GM21526 (cell line): ENCODE data around the gene OR7A10.

Source experiments
- ATAC-seq: cut with Tn5 transposase; IDR thresholded peaks from one replicate; pipeline ENCODE4 v1.9.1; 2021; ENCODE audit warnings: moderate library complexity; ENCODE audit not compliant: unreplicated experiment, low FRiP score

OR7A10 gene

GRCh38 chr19:14848822-14849221 lies at the start of gene OR7A10:
Gene OR7A10, minus strand, starts transcription at chr19:14848922. Its CDS starts 7,045 bp downstream, at chr19:14841877.
- no peak for ATAC-seq

DNA sequence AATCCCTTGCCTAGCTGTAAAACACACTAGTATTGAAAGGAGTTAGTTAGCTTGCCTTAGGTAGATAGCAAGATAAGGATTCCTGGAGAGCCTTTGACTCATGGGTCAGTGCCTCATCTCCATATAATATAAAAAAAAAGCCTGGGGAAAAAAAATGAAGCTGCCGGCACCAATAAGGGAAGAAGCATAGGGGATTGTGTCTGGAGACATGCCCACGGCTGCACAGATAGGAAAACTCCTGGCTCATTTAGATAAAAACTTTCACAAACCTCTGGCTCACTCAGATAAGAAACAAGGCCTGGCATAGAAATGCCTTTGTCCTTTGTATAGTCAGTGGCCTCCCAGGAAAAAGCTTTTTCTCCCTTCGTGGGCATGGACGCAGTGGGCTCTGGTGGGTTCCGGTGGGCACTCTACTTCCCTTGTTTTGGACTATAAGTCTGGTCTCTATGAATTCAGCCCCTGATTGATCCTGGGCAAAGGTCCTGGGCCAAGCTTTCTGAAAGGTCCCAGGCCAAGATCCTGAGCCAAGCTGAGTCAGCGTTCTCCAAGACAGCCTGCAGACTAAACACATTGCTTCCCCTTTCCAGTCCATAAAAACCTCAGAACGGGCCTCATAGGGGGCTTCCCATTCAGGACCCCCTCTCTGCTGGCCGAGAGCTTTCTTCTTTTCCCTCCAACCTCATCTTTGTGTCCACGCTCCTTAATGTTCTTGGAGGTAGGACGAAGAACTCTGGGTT lies 42.1 kb upstream of the OR7A10 start:
- no peak for ATAC-seq

GRCh38 chr19:14889994-14890642 lies 41.4 kb upstream of the OR7A10 start:
- no peak for ATAC-seq

GRCh38 chr19:14886032-14886431 lies 37.3 kb upstream of the OR7A10 start, which contains the start of gene OR7A17:
Gene OR7A17, minus strand, starts transcription at chr19:14886132. Its CDS starts 4,777 bp downstream, at chr19:14881355.
- ATAC-seq = no peak

DNA sequence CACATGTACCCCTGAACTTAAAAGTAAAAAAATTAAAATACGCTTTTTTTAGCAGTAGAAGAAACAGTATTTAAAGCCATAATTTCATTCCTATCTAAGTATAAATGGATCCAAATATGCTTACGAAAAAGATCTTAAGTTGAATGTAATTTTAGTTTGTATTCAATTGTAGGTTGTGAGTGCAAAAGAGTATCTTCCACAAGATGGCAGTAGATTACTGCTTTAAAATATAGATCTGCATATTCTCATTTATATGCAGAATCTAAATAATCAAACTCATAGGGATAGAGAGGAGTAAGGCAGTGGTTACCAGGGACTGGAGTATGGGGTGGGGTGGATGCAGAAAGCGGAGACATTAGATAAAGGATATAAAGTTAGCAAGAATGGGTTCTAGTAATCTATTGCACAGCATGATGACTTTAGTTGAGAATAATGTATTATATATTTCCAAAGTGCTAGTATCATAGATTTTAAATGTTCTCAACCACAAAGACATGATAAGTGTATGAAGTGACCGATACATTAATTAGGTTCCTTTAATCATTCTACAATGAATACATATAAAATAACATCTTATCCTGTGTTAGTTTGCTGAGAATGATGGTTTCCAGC lies 23.0 kb upstream of the OR7A10 start:
- no peak for ATAC-seq

GRCh38 chr19:14868497-14868896 lies 19.8 kb upstream of the OR7A10 start:
- no peak for ATAC-seq

DNA sequence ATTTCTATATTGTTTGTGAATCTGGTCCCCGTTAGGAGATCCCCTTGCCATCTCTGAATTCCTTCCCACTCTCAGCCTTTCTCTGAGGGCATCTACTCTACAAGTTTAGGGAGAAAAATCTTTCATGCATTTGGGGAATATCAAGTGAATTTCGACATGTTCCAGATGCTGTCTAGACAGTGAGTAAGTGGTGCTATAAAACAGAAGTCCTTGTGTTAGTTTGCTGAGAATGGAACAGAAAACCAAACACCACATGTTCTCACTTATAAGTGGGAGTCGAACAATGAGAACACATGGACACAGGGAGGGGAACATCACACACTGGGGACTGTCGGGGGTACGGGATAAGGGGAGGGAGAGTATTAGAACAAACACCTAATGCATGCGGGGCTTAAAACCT lies 5.1 kb downstream of the OR7A10 start:
- ATAC-seq = no peak

DNA sequence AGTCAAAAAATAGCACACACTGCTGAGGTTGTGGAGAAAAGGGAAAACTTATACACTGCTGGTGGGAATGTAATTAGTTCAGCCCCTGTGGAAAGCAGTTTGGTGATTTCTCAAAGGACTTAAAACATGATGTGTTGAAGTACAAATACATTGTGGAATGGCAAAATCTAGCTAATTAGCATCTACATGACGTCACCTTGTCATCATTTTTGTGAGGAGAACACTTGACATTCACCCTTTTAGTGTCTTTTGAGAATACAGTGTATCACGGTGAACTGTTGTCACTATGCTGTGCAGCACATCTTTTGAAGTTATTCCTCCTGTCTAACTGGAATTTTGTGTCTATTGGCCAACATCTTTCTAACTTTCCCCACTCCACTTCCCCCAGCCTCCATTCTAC lies 5.6 kb downstream of the OR7A10 start:
- ATAC-seq = no peak

- ATAC-seq = no peak
Measured at GRCh38 chr19:14840206-14840605, 8.5 kb downstream of the OR7A10 start.

DNA sequence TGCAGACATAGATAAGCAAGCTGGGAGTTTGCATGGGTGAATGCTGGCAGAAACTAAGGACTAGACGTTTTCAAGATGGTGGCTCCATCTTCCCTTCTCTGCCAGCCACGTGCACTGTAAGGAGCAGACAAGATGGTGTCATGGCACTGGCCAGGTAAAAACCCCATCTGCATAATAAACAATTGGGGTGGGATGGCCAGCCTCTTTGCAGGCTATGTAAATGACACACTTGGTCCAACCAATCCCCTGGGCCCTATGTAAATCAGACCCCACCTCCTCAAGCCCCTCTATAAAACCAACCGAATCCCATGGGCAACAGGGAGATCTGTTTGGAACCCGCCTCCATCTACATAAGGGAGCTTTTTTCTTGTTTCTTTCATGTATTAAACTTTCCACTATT lies 11.3 kb downstream of the OR7A10 start:
- no peak for ATAC-seq

- no peak for ATAC-seq
Measured at GRCh38 chr19:14835011-14835410, 13.7 kb downstream of the OR7A10 start, which contains the start of the genes OR7A5 and OR7C1. Gene OR7A5, minus strand, starts transcription at chr19:14835185. Its CDS starts 6,944 bp downstream, at chr19:14828241. Gene OR7C1, minus strand, starts transcription at chr19:14835185. Its CDS starts 35,049 bp downstream, at chr19:14800136.

DNA sequence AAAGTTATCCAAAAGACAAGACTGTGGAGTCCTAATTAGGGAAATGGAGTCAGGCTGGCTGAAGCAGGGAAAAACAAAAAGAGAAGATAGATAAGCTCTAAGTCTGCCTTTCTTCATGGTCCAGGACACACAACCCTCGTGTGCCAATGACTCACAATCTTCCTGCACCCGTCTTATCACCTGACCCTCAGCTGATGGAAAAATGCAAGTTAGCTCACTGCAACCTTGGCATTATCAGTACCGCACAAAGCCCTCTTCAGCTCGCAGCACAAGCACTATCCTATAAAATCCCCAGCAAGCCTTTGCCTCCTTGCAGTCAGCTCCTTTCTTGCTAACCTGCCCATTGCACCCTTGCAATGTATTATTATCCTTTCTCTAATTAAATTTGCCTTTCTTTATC lies 18.0 kb downstream of the OR7A10 start:
- ATAC-seq = no peak

- no peak for ATAC-seq
Measured at GRCh38 chr19:14826006-14826405, 22.7 kb downstream of the OR7A10 start.

DNA sequence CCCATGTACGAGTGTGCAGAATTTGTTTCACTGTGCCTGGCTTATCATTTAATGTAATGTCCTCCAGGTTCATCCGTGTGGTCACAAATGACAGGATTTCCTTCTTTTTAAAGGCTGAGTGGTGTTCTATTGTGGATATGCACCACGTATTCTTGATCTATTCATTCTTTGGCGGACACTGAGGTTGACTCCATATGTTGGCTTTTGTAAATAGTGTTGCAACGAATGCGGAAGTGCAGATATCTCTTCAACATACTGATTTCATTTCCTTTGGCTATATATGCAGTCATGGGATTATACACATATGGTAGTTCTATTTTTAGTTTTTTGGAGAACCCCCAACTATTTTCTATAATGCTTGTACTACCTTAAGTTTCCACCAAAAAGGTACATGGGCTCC lies 26.8 kb downstream of the OR7A10 start:
- ATAC-seq = no peak

DNA sequence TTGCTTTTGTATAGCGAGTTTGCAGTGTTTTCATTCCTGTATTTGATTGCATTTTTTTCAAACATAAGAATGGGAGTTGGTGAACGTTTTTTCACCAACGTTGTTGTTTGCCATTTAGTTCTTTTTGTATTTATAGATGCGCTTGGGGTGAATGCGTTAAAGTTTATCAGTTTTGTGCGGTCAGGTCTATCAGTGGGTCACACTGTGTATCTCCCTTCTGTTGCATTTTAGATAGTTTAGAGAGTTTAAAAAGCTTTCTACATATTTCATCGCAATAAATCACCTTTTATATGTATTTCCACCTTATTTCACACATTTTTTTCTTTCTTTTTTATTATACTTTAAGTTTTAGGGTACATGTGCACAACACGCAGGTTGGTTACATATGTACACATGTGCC lies 30.1 kb downstream of the OR7A10 start:
- no peak for ATAC-seq

- no peak for ATAC-seq
Measured at GRCh38 chr19:14817052-14817451, 31.7 kb downstream of the OR7A10 start.

- ATAC-seq = no peak
Measured at GRCh38 chr19:14814982-14815652, 33.6 kb downstream of the OR7A10 start.

DNA sequence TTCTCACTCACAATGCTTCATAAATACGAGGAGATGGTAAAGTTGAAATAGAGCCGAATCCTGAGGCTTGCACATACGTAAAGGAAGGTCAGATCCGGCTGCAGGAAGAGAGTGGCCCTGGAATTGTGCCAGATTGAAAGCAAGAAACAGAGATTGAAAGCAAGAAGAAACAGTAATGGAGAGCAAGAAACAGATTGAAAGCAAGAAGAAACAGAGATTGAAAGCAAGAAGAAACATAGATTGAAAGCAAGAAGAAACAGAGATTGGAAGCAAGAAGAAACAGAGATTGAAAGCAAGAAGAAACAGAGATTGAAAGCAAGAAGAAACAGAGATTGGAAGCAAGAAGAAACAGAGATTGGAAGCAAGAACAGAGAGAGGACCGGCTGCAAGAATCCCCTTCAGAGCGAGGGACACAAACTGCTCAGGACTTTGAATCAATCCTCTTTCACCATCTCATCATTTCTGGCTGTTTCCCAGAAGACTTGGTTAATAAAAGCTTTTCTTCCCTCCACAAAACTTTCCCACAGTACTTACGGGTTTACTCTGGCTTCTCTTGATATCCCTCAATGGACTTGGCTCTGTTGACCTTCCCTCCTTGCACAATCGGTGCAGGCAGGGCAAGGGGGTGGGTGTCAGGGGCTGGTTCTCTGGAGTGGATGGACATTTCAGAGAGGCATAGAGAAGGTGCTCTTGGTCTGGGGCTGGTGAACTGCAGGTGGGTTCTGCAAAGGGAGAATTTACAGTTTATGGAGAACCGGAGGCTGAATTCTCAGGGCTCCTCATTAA lies 39.3 kb downstream of the OR7A10 start:
- no peak for ATAC-seq

DNA sequence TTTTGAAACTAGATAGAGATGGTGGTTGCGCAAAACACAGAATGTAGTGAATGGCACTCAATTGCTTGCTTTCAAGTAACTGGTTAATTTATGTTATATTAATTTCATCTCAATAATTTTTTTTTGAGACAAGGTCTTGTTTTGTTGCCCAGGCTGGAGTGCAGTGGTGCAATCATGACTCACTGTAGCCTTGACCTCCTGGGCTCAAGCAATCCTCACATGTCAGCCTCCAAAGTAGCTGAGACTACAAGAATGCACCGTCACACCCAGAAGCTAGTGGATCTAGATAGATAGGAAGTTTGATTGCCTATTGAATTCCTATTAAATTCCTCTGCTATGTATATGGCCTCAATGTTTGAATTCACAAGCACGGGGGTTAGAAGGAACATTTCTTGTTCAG lies 44.0 kb downstream of the OR7A10 start:
- ATAC-seq = no peak

- no peak for ATAC-seq
Measured at GRCh38 chr19:14798760-14799159, 50.0 kb downstream of the OR7A10 start.
